SHP77 (cell line): ENCODE measurements around the gene GKN2.
"Not testable (repeated sequence)": the region's sequence is repeated elsewhere in the genome, so short reads cannot be mapped to it uniquely, and the experiment has no call there.

ENCODE experiments used
- DNase-seq, 2 experiments: peaks; one replicate each; lab custom pipeline; 2025; lab: John Stamatoyannopoulos, UW

GKN2 gene

DNA sequence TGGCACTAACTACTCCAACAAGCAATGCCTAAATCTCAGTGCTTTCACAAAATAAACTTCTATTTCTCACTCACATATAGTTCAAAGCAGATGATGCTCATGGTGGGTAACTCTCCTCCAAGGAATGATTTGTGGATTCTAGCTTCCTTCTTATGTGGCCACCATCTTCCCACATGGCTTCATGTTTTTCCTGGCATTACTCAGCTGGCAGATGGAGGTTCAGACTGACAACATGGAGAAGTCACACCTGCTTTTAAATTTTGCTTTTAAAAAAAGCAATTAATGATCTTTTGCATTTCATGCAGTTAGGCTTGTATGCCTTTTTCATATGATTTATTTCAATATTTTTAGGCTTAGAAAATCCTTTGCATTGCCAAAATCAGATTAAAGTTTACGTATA lies 6.3 kb upstream of the GKN2 start:
- DNase-seq, result no peak

DNA sequence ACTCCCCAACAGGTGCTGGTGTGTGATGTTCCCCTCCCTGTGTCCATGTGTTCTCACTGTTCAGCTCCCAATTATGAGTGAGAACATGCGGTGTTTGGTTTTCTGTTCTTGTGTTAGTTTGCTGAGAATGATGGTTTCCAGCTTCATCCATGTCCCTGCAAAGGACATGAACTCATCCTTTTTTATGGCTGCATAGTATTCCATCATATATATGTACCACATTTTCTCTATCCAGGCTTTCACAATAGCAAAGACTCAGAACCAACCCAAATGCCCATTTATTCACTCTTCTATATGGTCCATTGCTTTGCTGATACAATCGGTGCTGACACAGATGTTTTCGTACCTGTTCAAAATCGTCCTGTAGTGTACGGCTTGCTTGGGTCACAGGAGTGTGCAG lies 2.7 kb upstream of the GKN2 start:
- DNase-seq, result not testable (repeated sequence)

- no peak for DNase-seq
These were observed 794 bp downstream of the GKN2 start for GRCh38 chr2:68951899-68952298.

GRCh38 chr2:68948710-68949109 lies 4.0 kb downstream of the GKN2 start:
- no peak for DNase-seq

GRCh38 chr2:68946117-68946516 lies 6.6 kb downstream of the GKN2 start:
- peak; percentile 80 to 87 for DNase-seq

GRCh38 chr2:68943581-68944568 lies 8.8 kb downstream of the GKN2 start:
- peak; percentile 81 to 82 for DNase-seq

DNA sequence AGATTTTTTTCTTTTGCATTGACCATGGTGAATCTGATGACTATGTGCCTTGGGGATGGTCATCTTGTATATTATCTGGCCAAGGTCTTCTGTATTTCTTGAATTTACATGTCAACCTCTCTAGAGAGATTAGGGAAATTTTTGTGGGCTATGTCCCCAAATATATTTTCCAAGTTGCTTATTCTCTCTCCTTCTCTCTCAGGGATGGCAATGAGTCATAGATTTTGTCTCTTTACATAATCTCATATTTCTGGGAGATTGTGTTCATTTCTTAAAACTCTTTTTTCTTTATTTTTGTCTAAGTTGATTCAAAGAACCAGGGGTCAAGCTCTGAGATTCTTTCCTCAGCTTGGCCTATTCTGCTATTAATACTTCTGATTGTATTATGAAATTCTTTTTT lies 9.9 kb downstream of the GKN2 start:
- DNase-seq, result no peak

- no peak for DNase-seq
These were observed 12.3 kb downstream of the GKN2 start for GRCh38 chr2:68940369-68940768.

- no peak for DNase-seq
These were observed 12.7 kb downstream of the GKN2 start for GRCh38 chr2:68939962-68940361.

DNA sequence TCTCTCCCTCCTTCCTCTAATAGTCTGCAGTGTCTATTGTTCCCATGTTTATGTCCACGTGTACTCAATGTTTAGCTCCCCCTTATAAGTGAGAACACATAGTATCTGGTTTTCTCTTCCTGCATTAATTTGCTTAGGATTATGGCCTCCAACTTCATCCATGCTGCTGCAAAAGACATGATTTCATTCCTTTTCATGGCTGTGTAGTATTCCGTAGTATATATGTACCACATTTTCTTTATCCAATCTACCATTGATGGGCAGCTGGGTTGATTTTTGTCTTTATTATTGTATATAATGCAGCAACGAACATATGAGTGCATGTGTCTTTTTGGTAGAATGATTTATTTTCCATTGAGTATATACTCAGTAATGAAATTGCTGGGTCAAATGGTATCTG lies 13.8 kb downstream of the GKN2 start:
- no peak for DNase-seq

- no peak for DNase-seq
These were observed 15.2 kb downstream of the GKN2 start for GRCh38 chr2:68937346-68938055.

DNA sequence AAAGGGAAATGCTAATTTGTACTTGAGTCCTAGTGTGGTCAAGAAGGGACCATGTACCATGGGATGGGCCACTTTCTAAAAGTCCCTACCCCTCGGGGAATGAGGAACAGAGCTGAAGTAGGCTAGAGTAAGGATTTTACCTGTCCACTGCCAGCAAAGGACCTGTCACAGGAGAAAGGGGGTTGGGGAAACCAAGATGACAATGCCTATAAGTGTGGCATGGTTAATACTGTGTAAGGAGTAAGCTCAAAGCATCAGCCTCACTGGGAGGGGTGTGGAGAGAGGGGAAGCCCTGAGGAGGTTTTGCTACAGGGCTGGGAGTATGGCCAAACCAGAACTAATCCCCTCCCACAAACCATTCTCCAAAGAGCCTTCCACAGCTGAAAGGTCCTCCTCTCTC lies 15.8 kb downstream of the GKN2 start:
- no peak for DNase-seq

- no peak for DNase-seq
These were observed 16.3 kb downstream of the GKN2 start for GRCh38 chr2:68936427-68936826.

DNA sequence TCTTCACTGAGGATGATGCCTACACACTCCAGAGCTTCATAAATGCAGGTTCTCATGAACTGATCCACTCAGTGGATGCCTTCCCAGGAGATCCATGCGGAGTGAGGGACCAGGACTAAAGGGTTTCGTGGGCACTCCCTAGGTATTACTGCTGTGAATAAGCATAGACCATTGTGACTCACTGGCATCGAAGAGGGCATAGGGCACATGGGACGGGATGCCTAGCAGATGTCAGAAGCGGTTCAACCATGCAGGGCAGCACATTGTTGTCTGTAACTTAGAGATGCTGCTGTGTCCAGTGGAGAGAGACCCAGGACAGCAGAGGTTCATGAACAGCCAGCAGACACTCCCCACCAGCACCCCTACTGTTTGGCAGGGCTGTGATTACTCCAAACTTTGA lies 17.2 kb downstream of the GKN2 start:
- no peak for DNase-seq

DNA sequence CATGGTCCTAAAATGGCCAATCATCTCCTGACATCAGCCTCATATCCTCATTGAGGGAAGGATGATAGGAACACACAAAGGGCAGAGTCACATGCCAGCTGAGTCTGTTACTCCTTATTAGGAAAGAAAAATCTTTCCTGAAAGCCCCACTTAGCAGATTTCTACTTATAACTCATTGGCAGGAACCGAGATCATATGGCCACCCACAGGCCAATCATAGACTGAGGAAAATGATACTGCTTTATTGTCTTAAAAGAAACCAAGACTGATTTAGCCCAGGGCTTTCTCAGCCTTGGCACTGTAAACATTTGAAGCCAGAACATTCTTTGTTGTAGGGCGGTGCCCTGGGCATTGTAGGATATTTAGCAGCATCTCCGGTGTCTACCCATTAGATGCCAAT lies 18.7 kb downstream of the GKN2 start:
- DNase-seq, result no peak

- no peak for DNase-seq
These were observed 20.3 kb downstream of the GKN2 start for GRCh38 chr2:68932402-68932801.

DNA sequence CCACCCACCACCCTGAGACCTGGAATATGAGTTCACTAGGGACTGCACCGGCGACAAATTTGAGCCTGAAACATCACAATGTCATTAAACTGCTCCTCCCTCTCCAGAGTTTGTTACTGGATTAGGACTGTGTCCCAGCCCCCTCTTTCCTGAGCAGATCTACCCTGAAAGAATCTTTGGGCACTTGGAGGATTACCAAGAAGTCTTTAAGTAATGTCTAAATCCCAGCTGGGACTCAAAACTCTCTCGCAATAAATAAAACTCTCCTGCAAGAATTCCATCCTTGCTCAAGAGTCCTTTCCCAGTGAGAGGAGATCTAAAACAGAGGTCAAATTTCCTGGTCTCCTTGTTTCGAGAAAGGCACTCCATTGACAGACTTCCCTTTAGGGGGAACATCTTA lies 20.9 kb downstream of the GKN2 start:
- no peak for DNase-seq

DNA sequence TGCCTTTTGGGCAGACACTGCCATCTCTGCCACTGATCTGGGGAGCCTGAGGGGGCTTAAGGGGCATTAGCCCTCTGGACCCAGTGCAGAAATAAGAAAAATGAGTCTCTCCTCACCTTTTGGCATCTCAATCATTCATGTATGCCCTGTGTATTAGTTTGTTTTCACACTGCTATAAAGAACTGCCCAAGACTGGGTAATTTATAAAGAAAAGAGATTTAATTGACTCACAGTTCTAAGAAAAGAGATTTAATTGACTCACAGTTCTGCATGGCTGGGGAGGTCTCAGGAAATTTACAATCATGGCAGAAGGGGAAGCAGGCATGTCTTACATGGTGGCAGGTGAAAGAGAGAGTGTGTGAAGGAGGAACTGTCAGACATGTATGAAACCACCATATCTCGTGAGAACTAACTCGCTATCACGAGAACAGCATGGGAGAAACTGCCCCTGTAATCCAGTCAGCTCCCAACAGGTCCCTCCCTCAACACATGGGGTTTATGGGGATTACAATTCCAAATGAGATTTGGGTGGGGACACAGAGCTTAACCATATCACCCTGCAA lies 21.5 kb downstream of the GKN2 start:
- no peak for DNase-seq

- DNase-seq, result no peak
These were observed 25.9 kb downstream of the GKN2 start for GRCh38 chr2:68926796-68927195.

DNA sequence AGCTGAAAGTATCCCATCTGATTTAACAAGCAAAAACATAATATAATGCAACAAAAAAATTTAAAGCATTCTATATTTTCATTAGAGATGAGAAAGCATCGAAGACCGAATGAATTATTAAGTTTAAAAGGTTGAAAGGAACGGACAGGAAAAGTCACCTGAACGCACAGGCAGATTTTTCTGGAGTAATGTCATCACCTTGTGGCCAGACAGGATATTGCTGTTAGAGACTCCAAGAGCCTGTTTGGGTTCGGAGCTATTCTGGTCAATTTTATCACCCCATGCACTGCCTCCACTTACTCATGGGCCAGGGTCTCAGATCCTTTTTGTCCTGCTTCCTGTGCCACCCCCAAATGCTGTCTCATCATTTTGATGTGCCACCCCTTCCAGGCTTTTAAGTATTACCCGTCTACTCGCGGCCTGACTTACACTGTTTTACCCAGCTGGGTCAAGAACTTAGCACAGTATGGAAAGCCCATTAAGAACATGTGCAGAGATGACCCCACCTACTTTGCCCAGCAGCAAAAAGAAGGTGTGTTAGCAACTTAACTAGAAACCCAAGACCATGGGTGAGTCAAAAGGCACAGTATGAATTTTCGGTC lies 27.3 kb downstream of the GKN2 start:
- DNase-seq, result peak; percentile 44 to 52

DNA sequence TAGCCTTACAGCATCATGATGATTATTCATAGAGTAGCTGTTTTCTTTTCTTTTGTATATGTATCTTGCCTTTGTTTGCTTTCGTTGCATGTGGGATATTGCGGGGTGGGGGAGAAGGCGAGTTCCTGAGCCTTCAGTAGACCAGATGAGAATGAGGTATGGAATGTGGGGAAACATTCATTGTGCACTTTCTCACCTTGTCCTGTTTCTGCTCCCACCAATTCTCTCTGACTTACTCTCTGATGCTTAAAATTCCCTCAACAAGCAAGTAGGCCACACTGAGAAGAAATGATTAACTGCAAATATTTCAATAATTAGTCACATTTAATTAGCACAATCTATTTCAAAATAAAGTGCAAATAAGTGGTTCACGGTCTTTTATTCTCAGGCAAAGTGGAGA lies 31.0 kb downstream of the GKN2 start:
- DNase-seq, result no peak

GRCh38 chr2:68920481-68921170 lies 32.1 kb downstream of the GKN2 start:
- DNase-seq, result no peak
